Endothelial cell of umbilical vein (primary cell): ENCODE data around the gene DSP. TPM values are rescaled to one million over a fixed set of nuclear protein-coding genes. Genes with fewer than 3 reads are reported as not detected.

Source experiments
- BruUV-seq: library from RNA; stranded (reverse); fragments of 400-500 nt; replicated peaks from 2 replicates; lab custom pipeline; 2021; lab: Mats Ljungman, UMichigan
- CTCF ChIA-PET: fragments of 300-600, 350-600 bp; sonication (Branson Sonifier 250); formaldehyde crosslinking; loops from one replicate; lab custom pipeline; 2021; ENCODE audit warnings: antibody characterized with exemption, inconsistent platforms; lab: Charles Lee
- POLR2A ChIA-PET: fragments of 300-600, 350-600 bp; sonication (Branson Sonifier 250); formaldehyde crosslinking; loops from one replicate; lab custom pipeline; 2021; ENCODE audit warnings: antibody characterized with exemption, inconsistent platforms; lab: Charles Lee
- DNase-seq: peaks from one replicate; pipeline ENCODE4 v3.0.0-alpha.2; 2011; ENCODE audit warnings: low read depth, low spot score
- FAIRE-seq: peaks from 2 replicates; lab custom pipeline; 2011; peaks lifted over from hg19 to GRCh38; lab: Jason Lieb, UNC
- H2AFZ ChIP-seq: 2 replicates; pipeline ENCODE4 v1.6.0; 2012; ENCODE audit warnings: low read depth, low read length, control low read depth, inconsistent platforms
- H3K27ac ChIP-seq: 2 replicates; pipeline ENCODE4 v1.5.1; 2011; ENCODE audit warnings: low read depth, mild to moderate bottlenecking, control low read depth, low read length, moderate library complexity; ENCODE audit not compliant: insufficient read depth
- H3K27me3 ChIP-seq, 2 experiments: 2 replicates each; pipeline versions ENCODE4 v1.6.0 to v1.6.1; 2011; ENCODE audit warnings: low read length in 2 of 2, mixed read lengths in 1 of 2; ENCODE audit not compliant: control insufficient read depth in 2 of 2, insufficient read depth in 2 of 2
- H3K36me3 ChIP-seq, 2 experiments: 2 replicates in 1 of 2; 3 replicates in 1 of 2; pipeline ENCODE4 v1.5.1; 2011; ENCODE audit warnings: low read length in 2 of 2, mild to moderate bottlenecking in 1 of 2, moderate library complexity in 1 of 2; ENCODE audit not compliant: control insufficient read depth in 2 of 2, insufficient read depth in 2 of 2; ENCODE audit errors: extremely low read depth in 1 of 2
- H3K4me1 ChIP-seq: 3 replicates; pipeline ENCODE4 v1.5.1; 2011; ENCODE audit warnings: mild to moderate bottlenecking, low read length; ENCODE audit not compliant: control insufficient read depth, insufficient read depth; ENCODE audit errors: extremely low read depth
- H3K4me2 ChIP-seq: 2 replicates; pipeline ENCODE4 v1.6.1; 2011; ENCODE audit warnings: low read length, control low read depth, mixed read lengths; ENCODE audit not compliant: insufficient read depth
- H3K4me3 ChIP-seq, 3 experiments: fragments of 200-600 bp in 1 of 3; sonication (generic), shearing (Covaris generic) in 1 of 3; replicated peaks in 1 of 3; 2 replicates each; pipeline ENCODE4 v1.5.1; 2011 to 2016; ENCODE audit warnings: control low read depth in 3 of 3, low read length in 3 of 3, mild to moderate bottlenecking in 2 of 3, inconsistent platforms in 1 of 3, low read depth in 1 of 3, moderate library complexity in 1 of 3; ENCODE audit not compliant: insufficient read depth in 1 of 3
- H3K79me2 ChIP-seq: 2 replicates; pipeline ENCODE4 v1.6.0; 2012; ENCODE audit warnings: low read length, inconsistent platforms; ENCODE audit not compliant: control insufficient read depth, insufficient read depth
- H3K9ac ChIP-seq: replicated peaks from 2 replicates; pipeline ENCODE3; 2011; ENCODE audit warnings: low read length, control low read depth; ENCODE audit not compliant: insufficient read depth; ENCODE audit errors: extremely low read depth
- H3K9me1 ChIP-seq: replicated peaks from 3 replicates; pipeline ENCODE4 v1.6.0; 2011; ENCODE audit warnings: mild to moderate bottlenecking, low read length; ENCODE audit not compliant: control insufficient read depth, insufficient read depth; ENCODE audit errors: extremely low read depth
- H3K9me3 ChIP-seq: replicated peaks from 2 replicates; pipeline ENCODE4 v1.5.1; 2012; ENCODE audit warnings: low read length, inconsistent platforms; ENCODE audit not compliant: control insufficient read depth, insufficient read depth
- H4K20me1 ChIP-seq: replicated peaks from 2 replicates; pipeline ENCODE3; 2011; ENCODE audit warnings: mild to moderate bottlenecking, low read length; ENCODE audit not compliant: control insufficient read depth, insufficient read depth; ENCODE audit errors: extremely low read depth
- EZH2 ChIP-seq: IDR thresholded peaks from 2 replicates; pipeline ENCODE4 v1.6.1; 2012; ENCODE audit warnings: borderline replicate concordance, low read depth, mild to moderate bottlenecking, moderate library complexity, low read length, inconsistent platforms; ENCODE audit not compliant: severe bottlenecking
- FOS ChIP-seq: IDR thresholded peaks from 2 replicates; pipeline ENCODE4 v1.6.1; 2011; ENCODE audit warnings: mild to moderate bottlenecking, low read length, moderate library complexity, borderline replicate concordance; ENCODE audit not compliant: insufficient read depth
- GATA2 ChIP-seq: IDR thresholded peaks from 2 replicates; pipeline ENCODE4 v1.7.0; 2011; ENCODE audit warnings: low read depth, mild to moderate bottlenecking, moderate library complexity, mixed read lengths, low read length; ENCODE audit not compliant: insufficient read length, insufficient read depth
- JUN ChIP-seq: IDR thresholded peaks from 2 replicates; pipeline ENCODE4 v1.6.1; 2011; ENCODE audit warnings: borderline replicate concordance, low read depth; ENCODE audit not compliant: insufficient read length, insufficient read depth
- MAX ChIP-seq: IDR thresholded peaks from 2 replicates; pipeline ENCODE4 v1.6.1; 2011; ENCODE audit not compliant: insufficient read depth, insufficient read length
- MYC ChIP-seq: IDR thresholded peaks from one replicate; pipeline ENCODE4 v1.6.1; 2011; ENCODE audit warnings: mild to moderate bottlenecking, low read depth, low read length
- POLR2A ChIP-seq: IDR thresholded peaks from 2 replicates; pipeline ENCODE4 v1.6.1; 2012; ENCODE audit warnings: low read depth, mild to moderate bottlenecking, control low read depth, low read length
- POLR2AphosphoS5 ChIP-seq: IDR thresholded peaks from 2 replicates; pipeline ENCODE4 v1.6.1; 2012; ENCODE audit warnings: low read depth, mild to moderate bottlenecking, control low read depth, low read length, moderate library complexity; ENCODE audit not compliant: insufficient read depth
- dilution Hi-C: fragments of 300-500 bp; cut with MboI; formaldehyde crosslinking; loops from one replicate; pipeline ENCODE4 v1.15.0; 2019; ENCODE audit warnings: low sequenced_read_pairs; ENCODE audit not compliant: extremely low pct_ligation_motif_present
- intact Hi-C: fragments of 100-400 bp; cut with micrococcal nuclease; formaldehyde crosslinking; loops from one replicate; pipeline ENCODE4 v1.10.0; 2022
- polyA plus RNA-seq, 4 experiments: library from polyadenylated mRNA; depleted of rRNA in 3 of 4; stranded (reverse) in 3 of 4; unstranded in 1 of 4; fragments of >200 nt; gene quantifications; 2 replicates each; pipeline versions ENCODE4 v1.2.1 to v1.2.3, GENCODE V29; 2011 to 2012; ENCODE audit warnings: missing spikeins in 1 of 4
- total RNA-seq: library from RNA; stranded (reverse); gene quantifications from 2 replicates; pipeline ENCODE4 v1.2.3, GENCODE V29; 2021
- TF ChIP-seq, protein P1 (sequence below), 2 donors: IDR thresholded peaks; 1 replicate in 1 of 2; 2 replicates in 1 of 2; pipeline ENCODE4 v1.5.1; 2011; ENCODE audit warnings: low read length in 2 of 2, mild to moderate bottlenecking in 2 of 2, moderate library complexity in 2 of 2, control low read depth in 1 of 2, inconsistent platforms in 1 of 2, low read depth in 1 of 2; ENCODE audit not compliant: insufficient read depth in 1 of 2; ENCODE audit errors: extremely low read depth in 1 of 2

Gene DSP
- total and polyA plus RNA-seq, 2 donors (not counting 3 experiments of a cell fraction or from before 2014, with no cell fraction given) = 0.03 to 0.77 TPM

DNA sequence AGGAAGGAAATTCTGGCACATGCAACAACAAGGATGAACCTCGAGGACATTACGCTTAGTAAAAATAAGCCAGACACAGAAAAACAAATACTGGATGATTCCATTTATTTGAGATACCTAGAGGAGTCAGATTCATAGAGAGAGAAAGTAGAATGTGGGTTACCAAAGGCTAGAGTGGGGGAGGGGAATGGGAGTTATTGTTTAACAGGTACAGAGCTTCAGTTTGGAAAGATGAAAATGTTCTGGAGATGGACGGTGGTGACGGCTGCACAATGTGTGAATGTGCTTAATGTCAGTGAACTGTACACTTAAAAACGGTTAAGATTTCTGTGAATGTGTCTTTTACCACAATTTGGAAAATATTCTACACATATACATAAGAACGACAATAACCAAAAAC lies 33.9 kb upstream of the DSP start:
- no peak overlapping the region for H3K27ac ChIP-seq
- TF ChIP-seq JUN (no peak), MYC (no peak), EZH2 (no peak), GATA2 (no peak), FOS (no peak), POLR2A (no peak), MAX (no peak), POLR2AphosphoS5 (no peak)
- TF ChIP-seq, protein P1, sequence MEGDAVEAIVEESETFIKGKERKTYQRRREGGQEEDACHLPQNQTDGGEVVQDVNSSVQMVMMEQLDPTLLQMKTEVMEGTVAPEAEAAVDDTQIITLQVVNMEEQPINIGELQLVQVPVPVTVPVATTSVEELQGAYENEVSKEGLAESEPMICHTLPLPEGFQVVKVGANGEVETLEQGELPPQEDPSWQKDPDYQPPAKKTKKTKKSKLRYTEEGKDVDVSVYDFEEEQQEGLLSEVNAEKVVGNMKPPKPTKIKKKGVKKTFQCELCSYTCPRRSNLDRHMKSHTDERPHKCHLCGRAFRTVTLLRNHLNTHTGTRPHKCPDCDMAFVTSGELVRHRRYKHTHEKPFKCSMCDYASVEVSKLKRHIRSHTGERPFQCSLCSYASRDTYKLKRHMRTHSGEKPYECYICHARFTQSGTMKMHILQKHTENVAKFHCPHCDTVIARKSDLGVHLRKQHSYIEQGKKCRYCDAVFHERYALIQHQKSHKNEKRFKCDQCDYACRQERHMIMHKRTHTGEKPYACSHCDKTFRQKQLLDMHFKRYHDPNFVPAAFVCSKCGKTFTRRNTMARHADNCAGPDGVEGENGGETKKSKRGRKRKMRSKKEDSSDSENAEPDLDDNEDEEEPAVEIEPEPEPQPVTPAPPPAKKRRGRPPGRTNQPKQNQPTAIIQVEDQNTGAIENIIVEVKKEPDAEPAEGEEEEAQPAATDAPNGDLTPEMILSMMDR (IDR thresholded peaks at IDR 0.05; ENCODE audit: extremely low read depth in 1 of 2, insufficient read depth in 1 of 2, low read depth in 1 of 2, low read length in 2 of 2) = no peak
- ChIA-PET CTCF (no interaction called here), POLR2A (no interaction called here)
- H2AFZ ChIP-seq = no peak overlapping the region
- no peaks in the 10 kb centered on the region for H3K9me3 ChIP-seq
- FAIRE-seq (no peak), DNase-seq (no peak)
- no peak overlapping the region for H3K4me3 ChIP-seq
- H3K79me2 ChIP-seq = no peaks in the 10 kb centered on the region
- H3K9me1 ChIP-seq = no peaks in the 10 kb centered on the region
- no peaks in the 10 kb centered on the region for H4K20me1 ChIP-seq
- no peak overlapping the region for H3K9ac ChIP-seq
- no peaks in the 10 kb centered on the region for H3K36me3 ChIP-seq
- H3K4me1 ChIP-seq = no peaks in the 10 kb centered on the region
- intact Hi-C loops = no loop called here
- dilution Hi-C loops = no loop called here
- no peak overlapping the region for H3K4me2 ChIP-seq
- BruUV-seq = no TSS peak
- H3K27me3 ChIP-seq = peaks cover 0 to 9% of the 10 kb centered on the region in 2 experiments
